ENCODE results near the gene SETD2. TPM values are rescaled to one million over a fixed set of nuclear protein-coding genes. Genes with fewer than 3 reads are reported as not detected.
"Not testable (repeated sequence)": the region's sequence is repeated elsewhere in the genome, so short reads cannot be mapped to it uniquely, and the experiment has no call there.

Gene SETD2
- total RNA-seq, 1 experiment from 2014 or later: 24.1 TPM

- Histone ChIP-seq H3K27me3 (ENCODE audit: low read length) (no peaks in the 10 kb centered on the region), H3K9ac (ENCODE audit: low read length) (no peak overlapping the region), H3K36me3 (ENCODE audit: low read depth, low read length) (no peaks in the 10 kb centered on the region), H3K9me3 (ENCODE audit: low read length) (no peaks in the 10 kb centered on the region), H3K9me2 (replicated peaks; ENCODE audit: low read length) (no peaks in the 10 kb centered on the region), H3F3A (ENCODE audit: low read length, unreplicated experiment) (no peaks in the 10 kb centered on the region), H4K20me1 (ENCODE audit: low read length) (no peaks in the 10 kb centered on the region), H3K27ac (ENCODE audit: low read length) (no peak overlapping the region), H2AFZ (ENCODE audit: low read length) (no peak overlapping the region), H3K4me2 (ENCODE audit: low read length) (no peak overlapping the region), H3K79me2 (ENCODE audit: low read length) (no peaks in the 10 kb centered on the region), H3K4me3 (ENCODE audit: low read length) (no peak overlapping the region), H3K4me1 (ENCODE audit: insufficient read depth, low read length) (no peaks in the 10 kb centered on the region)
- DNase-seq (no peak), ATAC-seq (no peak)
- CTCF ChIA-PET: no interaction called here
- intact Hi-C loops (cut with micrococcal nuclease): no loop called here
- TF ChIP-seq EZH2 (IDR thresholded peaks at IDR 0.05; ENCODE audit: low read length, unreplicated experiment): no peak
- TF ChIP-seq EZH2phosphoT487 (IDR thresholded peaks at IDR 0.05; ENCODE audit: borderline replicate concordance, low read length): no peak
- no peak for TF ChIP-seq CTCF (conservative IDR thresholded peaks at IDR 0.05; ENCODE audit: low read depth, low read length)
- POLR2A ChIA-PET (ENCODE audit: unreplicated experiment): no interaction called here
- no TSS peak for BruUV-seq (replicated peaks)
Measured at GRCh38 chr3:47194994-47195393, 31.1 kb upstream of the SETD2 start.

- H3K9ac ChIP-seq (ENCODE audit: low read length): no peak overlapping the region
- H3K4me2 ChIP-seq (ENCODE audit: low read length): no peak overlapping the region
- no peaks in the 10 kb centered on the region for H3K79me2 ChIP-seq (ENCODE audit: low read length)
- no peak overlapping the region for H3K4me3 ChIP-seq (ENCODE audit: low read length)
- no peak overlapping the region for H2AFZ ChIP-seq (ENCODE audit: low read length)
- ChIA-PET POLR2A (ENCODE audit: unreplicated experiment) (no interaction called here), CTCF (no interaction called here)
- H3K27ac ChIP-seq (ENCODE audit: low read length): no peak overlapping the region
- DNase-seq (no peak), ATAC-seq (no peak)
- no peaks in the 10 kb centered on the region for H4K20me1 ChIP-seq (ENCODE audit: low read length)
- no peaks in the 10 kb centered on the region for H3K27me3 ChIP-seq (ENCODE audit: low read length)
- TF ChIP-seq CTCF (conservative IDR thresholded peaks at IDR 0.05; ENCODE audit: low read depth, low read length) (no peak), EZH2phosphoT487 (IDR thresholded peaks at IDR 0.05; ENCODE audit: borderline replicate concordance, low read length) (no peak), EZH2 (IDR thresholded peaks at IDR 0.05; ENCODE audit: low read length, unreplicated experiment) (no peak)
- H3K4me1 ChIP-seq (ENCODE audit: insufficient read depth, low read length): no peaks in the 10 kb centered on the region
- no peaks in the 10 kb centered on the region for H3K9me3 ChIP-seq (ENCODE audit: low read length)
- no peaks in the 10 kb centered on the region for H3F3A ChIP-seq (ENCODE audit: low read length, unreplicated experiment)
- no TSS peak for BruUV-seq (replicated peaks)
- intact Hi-C loops (cut with micrococcal nuclease): no loop called here
- H3K36me3 ChIP-seq (ENCODE audit: low read depth, low read length): no peaks in the 10 kb centered on the region
- no peaks in the 10 kb centered on the region for H3K9me2 ChIP-seq (replicated peaks; ENCODE audit: low read length)
Measured at GRCh38 chr3:47193871-47194859, 30.3 kb upstream of the SETD2 start.

- ChIA-PET POLR2A (ENCODE audit: unreplicated experiment) (no interaction called here), CTCF (no interaction called here)
- DNase-seq (no peak), ATAC-seq (no peak)
- Histone ChIP-seq H3K4me3 (ENCODE audit: low read length) (no peak overlapping the region), H3K9me3 (ENCODE audit: low read length) (no peaks in the 10 kb centered on the region), H3K9ac (ENCODE audit: low read length) (no peak overlapping the region), H2AFZ (ENCODE audit: low read length) (no peak overlapping the region), H4K20me1 (ENCODE audit: low read length) (no peaks in the 10 kb centered on the region), H3K4me2 (ENCODE audit: low read length) (no peak overlapping the region), H3K79me2 (ENCODE audit: low read length) (no peaks in the 10 kb centered on the region), H3F3A (ENCODE audit: low read length, unreplicated experiment) (no peaks in the 10 kb centered on the region), H3K27me3 (ENCODE audit: low read length) (no peaks in the 10 kb centered on the region), H3K36me3 (ENCODE audit: low read depth, low read length) (no peaks in the 10 kb centered on the region), H3K4me1 (ENCODE audit: insufficient read depth, low read length) (no peaks in the 10 kb centered on the region), H3K9me2 (replicated peaks; ENCODE audit: low read length) (no peaks in the 10 kb centered on the region), H3K27ac (ENCODE audit: low read length) (no peak overlapping the region)
- intact Hi-C loops (cut with micrococcal nuclease): no loop called here
- no TSS peak for BruUV-seq (replicated peaks)
- TF ChIP-seq EZH2 (IDR thresholded peaks at IDR 0.05; ENCODE audit: low read length, unreplicated experiment): no peak
- no peak for TF ChIP-seq CTCF (conservative IDR thresholded peaks at IDR 0.05; ENCODE audit: low read depth, low read length)
- no peak for TF ChIP-seq EZH2phosphoT487 (IDR thresholded peaks at IDR 0.05; ENCODE audit: borderline replicate concordance, low read length)
Measured at GRCh38 chr3:47186285-47186684, 22.4 kb upstream of the SETD2 start.

- BruUV-seq (replicated peaks); H3K79me2 ChIP-seq (ENCODE audit: low read length); DNase-seq; CTCF ChIA-PET; H3K36me3 ChIP-seq (ENCODE audit: low read depth, low read length); H3K4me1 ChIP-seq (ENCODE audit: insufficient read depth, low read length); H3K4me3 ChIP-seq (ENCODE audit: low read length); H4K20me1 ChIP-seq (ENCODE audit: low read length); intact Hi-C loops (cut with micrococcal nuclease); ATAC-seq; H3K9me3 ChIP-seq (ENCODE audit: low read length); H2AFZ ChIP-seq (ENCODE audit: low read length); H3K4me2 ChIP-seq (ENCODE audit: low read length); H3K9me2 ChIP-seq (replicated peaks; ENCODE audit: low read length); H3F3A ChIP-seq (ENCODE audit: low read length, unreplicated experiment); H3K27ac ChIP-seq (ENCODE audit: low read length); H3K9ac ChIP-seq (ENCODE audit: low read length); H3K27me3 ChIP-seq (ENCODE audit: low read length): not testable (repeated sequence)
- POLR2A ChIA-PET (ENCODE audit: unreplicated experiment): interaction anchor here (0.7 kb wide), 1 partner anchor 122 kb away, joined by 3 read pairs; no protein-coding TSS in a partner anchor
Measured at GRCh38 chr3:47181685-47182084, 17.8 kb upstream of the SETD2 start.
